HK-2 (cell line): ENCODE results near the gene PACSIN2.
"Not testable (repeated sequence)": the region's sequence is repeated elsewhere in the genome, so short reads cannot be mapped to it uniquely, and the experiment has no call there.

Experiments
- DNase-seq: peaks from one replicate; pipeline ENCODE4 v3.0.0-alpha.2; 2018; ENCODE audit not compliant: unreplicated experiment

The PACSIN2 gene

GRCh38 chr22:42967005-42967404 lies 47.9 kb downstream of the PACSIN2 start:
- no peak for DNase-seq

GRCh38 chr22:42966497-42966896 lies 48.5 kb downstream of the PACSIN2 start:
- DNase-seq: no peak

GRCh38 chr22:42964994-42965699 lies 49.8 kb downstream of the PACSIN2 start:
- DNase-seq: no peak

- no peak for DNase-seq
Observed at GRCh38 chr22:42963231-42963595, 51.7 kb downstream of the PACSIN2 start.

GRCh38 chr22:42962295-42963230 lies 52.4 kb downstream of the PACSIN2 start:
- DNase-seq: no peak

GRCh38 chr22:42961810-42962209 lies 53.1 kb downstream of the PACSIN2 start:
- DNase-seq: no peak

GRCh38 chr22:42961400-42961690 lies 53.6 kb downstream of the PACSIN2 start:
- DNase-seq: not testable (repeated sequence)

- DNase-seq: no peak
Observed at GRCh38 chr22:42960531-42961399, 54.2 kb downstream of the PACSIN2 start.

- DNase-seq: peak; percentile 55
Observed at GRCh38 chr22:42959576-42960509, 55.1 kb downstream of the PACSIN2 start.

GRCh38 chr22:42958937-42959336 lies 56.0 kb downstream of the PACSIN2 start:
- no peak for DNase-seq

- DNase-seq: no peak
Observed at GRCh38 chr22:42957958-42958357, 57.0 kb downstream of the PACSIN2 start.

- DNase-seq: no peak
Observed at GRCh38 chr22:42957544-42957943, 57.4 kb downstream of the PACSIN2 start.

GRCh38 chr22:42955848-42956247 lies 59.1 kb downstream of the PACSIN2 start:
- DNase-seq: no peak

GRCh38 chr22:42955087-42955635 lies 59.8 kb downstream of the PACSIN2 start:
- DNase-seq: no peak

- not testable (repeated sequence) for DNase-seq
Observed at GRCh38 chr22:42953751-42954150, 61.2 kb downstream of the PACSIN2 start.

- DNase-seq: no peak
Observed at GRCh38 chr22:42951093-42951710, 63.7 kb downstream of the PACSIN2 start.

- no peak for DNase-seq
Observed at GRCh38 chr22:42950281-42950680, 64.7 kb downstream of the PACSIN2 start.

- no peak for DNase-seq
Observed at GRCh38 chr22:42949159-42949558, 65.8 kb downstream of the PACSIN2 start.

GRCh38 chr22:42948294-42948693 lies 66.7 kb downstream of the PACSIN2 start:
- DNase-seq: no peak
